NCI-H345 treated with DMSO at 0.1 percent for 48 hours (cell line): ENCODE results near the gene FBXL5.

Experiments
- DNase-seq: peaks from one replicate; lab custom pipeline; 2025; ENCODE audit not compliant: unreplicated experiment; lab: John Stamatoyannopoulos, UW

FBXL5 gene

GRCh38 chr4:15655223-15656037, at the start of gene FBXL5:
FBXL5 (minus strand) TSS chr4:15655357; CDS start chr4:15655287, 70 bp downstream.
- DNase-seq, result peak; percentile 62

- no peak for DNase-seq
Observed at GRCh38 chr4:15704129-15704528, 49.0 kb upstream of the FBXL5 start.

GRCh38 chr4:15703439-15703838, 48.3 kb upstream of the FBXL5 start:
- no peak for DNase-seq

GRCh38 chr4:15702941-15703403, 47.8 kb upstream of the FBXL5 start, which contains the start of gene BST1:
BST1 (plus strand) TSS chr4:15703065; CDS start chr4:15703145, 80 bp downstream.
- no peak for DNase-seq

GRCh38 chr4:15696866-15697265, 41.7 kb upstream of the FBXL5 start:
- DNase-seq, result no peak

GRCh38 chr4:15695729-15696128, 40.6 kb upstream of the FBXL5 start:
- DNase-seq, result no peak

- no peak for DNase-seq
Observed at GRCh38 chr4:15695240-15695699, 40.1 kb upstream of the FBXL5 start.

- DNase-seq, result no peak
Observed at GRCh38 chr4:15694431-15694830, 39.3 kb upstream of the FBXL5 start.

GRCh38 chr4:15692602-15693001, 37.4 kb upstream of the FBXL5 start:
- DNase-seq, result no peak

GRCh38 chr4:15691346-15692135, 36.4 kb upstream of the FBXL5 start:
- no peak for DNase-seq

GRCh38 chr4:15690020-15690809, 35.1 kb upstream of the FBXL5 start:
- DNase-seq, result no peak

GRCh38 chr4:15689540-15689939, 34.4 kb upstream of the FBXL5 start:
- no peak for DNase-seq

- DNase-seq, result no peak
Observed at GRCh38 chr4:15688051-15688450, 32.9 kb upstream of the FBXL5 start.

GRCh38 chr4:15684498-15684897, 29.3 kb upstream of the FBXL5 start:
- no peak for DNase-seq

- DNase-seq, result no peak
Observed at GRCh38 chr4:15683143-15683495, 28.0 kb upstream of the FBXL5 start.

- DNase-seq, result no peak
Observed at GRCh38 chr4:15682242-15683142, 27.3 kb upstream of the FBXL5 start.

GRCh38 chr4:15681372-15682241, 26.4 kb upstream of the FBXL5 start, which contains the start of gene FAM200B:
FAM200B (plus strand) TSS chr4:15681827; CDS start chr4:15686978, 5,151 bp downstream.
- DNase-seq, result peak; percentile 85

GRCh38 chr4:15681067-15681371, 25.9 kb upstream of the FBXL5 start:
- DNase-seq, result no peak

- DNase-seq, result no peak
Observed at GRCh38 chr4:15677507-15677988, 22.4 kb upstream of the FBXL5 start.
